Fibroblast of skin of left biceps (primary cell): ENCODE measurements around the gene APPL2.
"Not testable (repeated sequence)": the region's sequence is repeated elsewhere in the genome, so short reads cannot be mapped to it uniquely, and the experiment has no call there.

Source experiments
- DNase-seq, 2 experiments: peaks; one replicate each; pipeline ENCODE4 v3.0.0-alpha.2; 2013; ENCODE audit warnings: low read depth in 2 of 2

Gene APPL2

DNA sequence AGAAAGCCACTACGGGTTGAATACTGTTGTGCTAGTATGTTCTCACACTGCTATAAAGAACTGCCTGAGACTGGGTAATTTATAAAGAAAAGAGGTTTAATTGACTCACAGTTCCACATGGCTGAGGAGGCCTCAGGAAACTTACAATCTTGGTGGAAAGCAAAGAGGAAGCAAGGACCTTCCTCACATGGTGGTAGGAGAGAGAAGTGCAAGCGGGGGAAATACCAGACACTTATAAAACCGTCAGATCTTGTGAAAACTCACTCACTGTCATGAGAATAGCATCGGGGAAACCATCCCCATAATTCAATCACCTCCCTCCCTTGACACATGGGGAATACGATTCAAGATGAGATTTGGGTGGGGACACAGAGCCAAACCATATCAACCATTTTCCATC, 20.5 kb upstream of the APPL2 start:
- not testable (repeated sequence) for DNase-seq

DNA sequence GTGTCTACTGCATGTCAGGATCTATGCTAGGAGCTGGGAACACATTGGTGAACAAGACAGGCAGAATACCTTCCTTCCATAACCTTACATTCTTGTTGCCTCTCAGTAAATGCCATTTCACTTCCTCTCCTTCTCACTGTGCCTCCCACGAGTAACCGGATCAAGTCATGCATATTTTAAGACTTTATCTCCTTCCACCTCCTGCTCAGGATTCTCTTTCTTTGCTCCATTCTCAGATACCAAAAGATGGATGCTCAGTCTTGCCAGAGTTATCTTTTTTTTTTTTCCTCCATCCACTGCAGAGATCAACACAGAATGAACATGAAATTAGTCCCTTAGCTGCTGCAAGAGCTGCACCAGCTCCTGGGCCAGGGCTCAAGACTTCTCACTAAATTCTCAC, 20.0 kb upstream of the APPL2 start:
- DNase-seq, result no peak

DNA sequence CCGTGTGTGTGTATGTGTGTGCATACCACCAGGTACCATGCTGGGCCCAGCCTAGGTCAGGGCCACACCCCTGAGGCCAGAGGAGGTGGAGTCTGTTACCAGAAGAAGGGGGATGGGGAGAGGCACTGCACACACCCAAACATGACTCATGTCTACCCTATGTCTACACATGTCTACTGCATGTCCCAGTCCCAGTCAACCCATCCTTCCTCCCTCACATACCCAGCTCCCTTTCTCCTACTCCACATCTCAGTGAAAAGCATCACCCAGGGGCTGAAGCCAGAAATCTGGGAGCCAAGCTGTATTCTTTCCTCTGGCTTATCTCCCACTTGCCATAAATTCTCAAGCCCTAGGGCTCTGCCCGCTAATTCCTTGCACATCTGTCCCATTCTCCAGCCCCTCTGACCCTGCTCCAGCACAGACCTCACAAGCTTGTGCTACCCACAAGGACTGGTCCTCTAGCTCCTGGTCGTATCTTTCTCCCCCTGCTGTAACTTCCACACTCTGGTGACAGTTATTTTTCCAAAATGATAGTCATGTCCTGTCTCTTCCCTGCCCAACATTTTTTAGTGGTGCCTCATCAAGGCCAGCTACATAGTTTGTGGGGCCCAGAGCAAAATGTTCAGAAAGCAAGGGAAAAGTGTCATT, 18.0 kb upstream of the APPL2 start:
- DNase-seq, result peak; percentile 65 to 70

DNA sequence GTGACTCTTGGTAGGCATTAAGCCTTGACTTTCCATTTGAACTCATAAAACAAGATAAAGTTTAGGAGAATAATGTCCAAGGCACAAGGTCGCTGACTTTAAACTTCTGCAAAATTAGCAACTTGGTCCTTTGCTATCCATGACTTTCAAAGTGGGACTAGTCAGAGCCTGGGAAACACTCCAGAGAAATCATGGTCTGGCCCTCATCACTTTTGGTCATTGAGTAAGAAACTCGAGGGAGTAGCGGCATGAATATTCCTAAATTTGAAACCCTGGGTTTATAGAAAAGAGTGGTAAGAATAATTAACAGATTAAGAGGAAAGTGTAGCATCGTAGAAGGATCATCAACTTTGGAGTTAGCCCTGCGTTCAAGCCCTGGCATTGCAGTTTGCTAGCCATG, 16.9 kb upstream of the APPL2 start:
- no peak for DNase-seq

DNA sequence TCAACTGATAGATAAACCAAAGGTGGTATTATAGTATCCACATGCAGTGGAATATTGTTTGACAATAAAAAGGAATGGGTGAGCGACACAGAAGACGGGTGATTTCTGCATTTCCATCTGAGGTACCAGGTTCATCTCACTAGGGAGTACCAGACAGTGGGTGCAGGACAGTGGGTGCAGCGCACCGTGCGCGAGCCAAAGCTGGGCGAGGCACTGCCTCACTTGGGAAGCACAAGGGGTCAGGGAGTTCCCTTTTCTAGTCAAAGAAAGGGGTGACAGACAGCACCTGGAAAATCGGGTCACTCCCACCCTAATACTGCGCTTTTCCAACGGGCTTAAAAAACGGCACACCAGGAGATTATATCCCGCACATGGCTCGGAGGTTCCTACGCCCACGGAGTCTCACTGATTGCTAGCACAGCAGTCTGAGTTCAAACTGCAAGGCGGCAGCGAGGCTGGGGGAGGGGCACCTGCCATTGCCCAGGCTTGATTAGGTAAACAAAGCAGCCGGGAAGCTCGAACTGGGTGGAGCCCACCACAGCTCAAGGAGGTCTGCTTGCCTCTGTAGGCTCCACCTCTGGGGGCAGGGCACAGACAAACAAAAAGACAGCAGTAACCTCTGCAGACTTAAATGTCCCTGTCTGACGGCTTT, 9.9 kb upstream of the APPL2 start:
- DNase-seq, result not testable (repeated sequence)

DNA sequence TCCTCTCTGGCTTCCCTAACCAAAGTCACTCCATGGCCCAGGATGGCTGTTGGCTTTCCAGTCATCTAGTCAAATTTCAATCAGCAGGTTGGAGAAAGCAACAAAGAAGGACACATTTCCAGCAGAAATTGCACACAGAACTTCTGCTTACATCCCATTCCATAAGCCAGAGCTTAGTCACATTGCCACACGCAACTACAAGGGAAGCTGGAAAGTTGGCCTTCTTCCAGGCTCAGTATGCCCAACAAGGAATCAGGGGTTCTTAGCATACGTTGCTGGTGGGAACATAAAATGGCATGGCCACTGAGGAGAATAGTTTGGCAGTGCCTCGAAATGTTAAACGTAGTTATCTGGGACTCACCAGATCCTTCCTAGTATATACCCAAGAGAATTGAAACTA, 9.3 kb upstream of the APPL2 start:
- no peak for DNase-seq

DNA sequence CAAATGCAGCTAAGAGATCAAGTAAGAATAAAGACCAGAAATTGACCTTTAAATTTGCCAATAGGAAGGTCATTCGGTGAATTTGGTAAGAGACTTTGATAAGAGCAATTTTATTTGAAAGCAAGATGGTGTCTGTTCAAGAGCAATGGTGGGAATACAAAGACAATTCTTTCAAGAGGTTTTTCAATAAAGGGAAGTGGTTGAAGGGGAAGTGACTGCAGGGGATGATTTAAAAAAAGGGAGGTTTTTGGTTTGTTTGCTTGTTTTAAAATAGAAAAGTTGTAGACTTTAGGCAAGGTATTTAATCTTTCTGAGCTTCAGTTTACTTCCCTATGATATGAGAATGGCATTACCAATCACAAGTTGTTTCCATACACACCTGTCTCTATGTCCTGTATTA, 4.3 kb upstream of the APPL2 start:
- no peak for DNase-seq

DNA sequence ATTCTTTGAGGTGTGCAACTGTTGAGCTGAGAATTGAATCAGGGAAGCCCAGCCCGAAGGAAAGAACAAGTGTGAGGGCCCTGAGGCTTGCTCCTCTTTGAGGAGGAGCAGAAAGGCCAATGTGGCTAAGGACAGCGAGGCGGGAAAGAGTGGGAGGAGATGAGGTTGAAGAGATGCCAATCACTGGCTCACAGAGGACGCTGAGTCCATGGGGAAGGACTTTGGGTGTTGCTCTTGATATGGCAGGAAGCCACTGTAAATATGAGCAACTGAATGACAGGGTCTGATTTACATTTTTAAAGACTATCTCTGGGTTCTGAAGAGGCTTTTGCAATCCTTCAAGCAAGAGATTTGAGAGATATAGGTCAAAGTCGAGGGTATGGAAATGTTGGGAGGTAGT, 3.3 kb upstream of the APPL2 start:
- no peak for DNase-seq

DNA sequence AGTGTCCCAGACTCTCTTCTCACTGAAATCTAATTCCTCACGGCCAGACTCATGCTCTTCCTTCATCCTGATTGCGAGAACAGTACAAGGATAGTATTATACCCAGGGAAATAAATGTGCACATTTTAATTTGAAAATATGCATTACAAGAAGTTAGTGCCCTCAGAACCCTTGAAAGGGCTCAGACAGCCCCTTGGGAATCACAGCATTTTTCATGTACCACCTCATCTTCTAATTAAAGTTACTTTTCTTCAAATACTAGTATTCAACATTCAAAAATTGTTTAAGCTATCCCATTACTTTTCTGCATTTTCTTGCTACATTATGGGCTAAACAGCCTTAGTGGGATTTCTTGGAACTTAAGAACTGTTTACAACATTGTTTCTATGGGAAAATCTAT, 1.7 kb upstream of the APPL2 start:
- no peak for DNase-seq

DNA sequence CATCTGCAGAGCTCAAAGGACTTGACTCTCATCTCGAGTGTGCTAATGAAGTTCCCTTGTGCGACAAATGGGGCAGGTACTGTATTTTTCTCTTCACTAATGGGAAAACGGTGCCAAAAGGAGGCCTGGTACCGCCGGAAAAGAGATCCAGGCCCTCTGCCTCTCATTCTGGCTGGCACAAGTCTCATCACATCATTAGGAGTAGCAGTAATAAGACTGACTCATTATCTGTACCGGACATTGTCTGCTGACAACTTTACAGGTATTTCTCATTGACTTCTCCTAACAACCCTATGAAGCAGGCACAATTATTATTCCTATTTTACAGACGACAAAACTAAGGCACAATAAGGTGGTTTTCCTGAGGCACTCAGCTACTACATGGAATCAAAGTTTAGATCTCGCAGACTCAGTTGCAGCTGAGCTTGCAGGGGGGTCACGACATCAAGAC, 668 bp downstream of the APPL2 start:
- DNase-seq, result no peak

DNA sequence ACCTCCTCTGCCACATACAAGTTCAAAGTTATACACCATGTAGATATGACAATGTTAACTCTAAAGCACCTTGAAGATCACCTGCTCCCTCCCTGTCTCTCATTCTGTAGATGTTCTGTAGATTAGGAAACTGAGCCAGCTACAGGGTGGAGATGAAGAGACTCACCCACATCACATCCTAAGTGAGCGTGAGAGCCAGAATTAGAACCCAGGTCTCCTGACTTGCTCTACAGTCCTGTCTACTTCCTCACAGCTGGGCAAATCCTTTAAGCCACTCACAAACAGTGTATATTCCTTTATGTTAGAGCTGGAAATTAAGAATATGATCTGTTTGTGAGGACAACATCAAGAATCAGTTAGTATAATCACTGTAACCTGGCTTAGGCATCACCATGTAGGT, 1.8 kb downstream of the APPL2 start:
- DNase-seq, result no peak

DNA sequence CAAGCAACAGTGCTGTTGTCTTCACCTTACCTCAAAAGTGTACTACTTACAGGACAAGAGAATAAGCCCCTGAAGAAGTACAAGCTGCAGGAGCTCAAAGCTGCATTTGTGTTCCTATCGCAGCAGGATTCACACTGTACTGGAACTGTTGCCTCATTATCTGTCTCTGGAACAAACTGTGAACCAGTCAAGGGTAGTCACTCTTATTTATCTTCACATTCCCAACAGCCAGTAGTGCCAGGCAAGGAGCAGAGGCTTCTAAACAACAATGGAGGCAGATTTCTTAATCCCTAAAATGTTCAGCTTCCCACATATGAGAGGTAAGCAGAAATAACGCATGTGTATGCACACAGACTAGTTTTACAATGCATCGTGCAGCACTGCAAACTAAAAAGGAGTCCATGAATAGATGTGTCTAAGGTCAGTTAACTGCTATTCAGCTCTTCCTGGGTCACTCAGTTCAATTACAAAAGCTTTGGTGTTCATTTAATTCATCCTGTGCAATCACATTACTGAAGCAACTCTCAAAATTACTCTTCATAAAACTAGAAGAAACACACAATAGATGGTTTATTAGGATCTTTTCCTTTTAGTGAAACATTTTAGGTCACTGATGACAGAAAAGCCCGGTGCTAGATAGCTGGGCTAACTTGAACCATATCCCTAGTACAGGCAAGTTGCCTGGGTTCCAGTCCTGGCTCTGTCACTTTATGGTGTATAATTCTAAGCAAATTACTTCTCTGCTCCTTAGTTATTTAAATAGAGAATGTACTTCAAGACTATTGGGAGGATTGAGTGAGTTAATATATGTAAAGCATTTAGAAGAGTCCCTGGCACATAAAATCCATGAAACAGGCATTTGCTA, 2.7 kb downstream of the APPL2 start:
- DNase-seq, result no peak

DNA sequence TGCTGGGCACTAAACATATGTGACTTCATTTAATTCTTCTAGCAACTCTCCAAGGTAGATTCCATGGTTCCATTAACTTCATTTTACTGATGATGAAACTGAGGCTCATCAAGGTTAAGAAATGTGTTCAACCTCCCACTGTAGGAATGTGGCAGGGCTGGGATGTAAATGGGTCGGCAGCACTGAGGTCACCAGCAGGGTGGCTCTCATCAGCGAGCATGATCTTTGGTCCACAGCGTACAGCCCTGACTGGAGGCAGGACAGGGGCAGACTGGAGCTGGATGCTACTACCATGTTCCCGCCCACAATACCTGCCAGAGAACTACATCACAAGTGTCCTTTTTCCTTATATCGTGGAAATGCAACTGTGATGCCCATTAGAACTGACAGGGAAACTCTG, 4.6 kb downstream of the APPL2 start:
- DNase-seq, result no peak

DNA sequence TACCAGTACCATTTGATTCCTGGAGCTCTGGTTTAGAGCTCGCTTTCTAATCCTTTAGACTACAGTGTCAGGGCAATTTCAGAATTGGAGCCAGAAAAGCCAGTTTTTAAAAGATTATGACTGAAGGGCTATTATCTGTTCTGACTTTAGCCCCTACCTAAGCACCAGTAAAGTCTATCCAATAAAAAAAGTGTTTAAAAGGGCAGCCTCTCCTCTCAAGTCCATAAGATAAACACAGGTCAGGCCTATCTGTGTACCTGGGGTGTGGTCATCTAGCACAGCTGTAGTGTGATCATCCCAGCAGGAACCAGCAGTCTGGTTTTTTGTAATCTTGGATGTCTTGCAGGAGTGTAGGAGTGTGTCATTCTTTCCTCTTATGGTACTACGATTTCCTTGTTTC, 6.6 kb downstream of the APPL2 start:
- no peak for DNase-seq

DNA sequence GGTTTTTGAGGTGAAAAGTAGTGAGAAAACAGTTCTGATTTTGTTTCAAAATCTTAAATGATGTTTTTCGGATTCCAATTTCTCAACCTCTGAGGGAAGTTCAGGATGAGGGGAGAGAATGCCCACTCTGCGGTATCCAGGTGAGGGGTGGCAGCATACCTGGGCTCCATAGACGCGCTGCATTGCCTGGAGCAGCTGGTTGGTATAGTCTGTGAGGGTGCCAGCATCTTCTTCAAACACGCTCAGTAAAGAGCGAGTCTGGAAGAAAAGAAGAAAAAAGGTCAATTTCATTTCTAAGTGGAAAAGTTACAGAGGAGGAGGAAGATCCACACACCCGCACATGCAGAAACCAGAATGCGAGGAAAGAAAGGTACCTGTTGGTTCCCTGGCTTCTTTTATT, 7.0 kb downstream of the APPL2 start:
- DNase-seq, result no peak

DNA sequence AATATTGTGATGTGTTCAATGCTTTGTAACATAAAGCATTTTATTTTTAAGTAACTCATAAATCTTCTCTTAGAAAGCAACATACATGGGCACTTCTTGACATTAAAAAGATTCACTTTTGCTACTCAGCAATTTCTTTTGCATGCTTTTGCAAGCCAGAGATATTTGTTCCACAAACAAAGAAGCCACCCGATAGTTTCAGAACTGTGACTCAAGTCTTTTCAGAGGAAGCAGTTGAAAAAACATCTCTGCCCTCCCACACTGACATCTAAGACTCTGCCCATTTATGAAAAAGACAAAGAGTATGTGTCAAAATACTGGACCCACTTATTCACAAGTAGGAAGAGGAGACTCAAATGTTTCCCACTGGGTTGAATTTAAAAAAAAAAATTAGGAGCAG, 7.5 kb downstream of the APPL2 start:
- DNase-seq, result no peak

DNA sequence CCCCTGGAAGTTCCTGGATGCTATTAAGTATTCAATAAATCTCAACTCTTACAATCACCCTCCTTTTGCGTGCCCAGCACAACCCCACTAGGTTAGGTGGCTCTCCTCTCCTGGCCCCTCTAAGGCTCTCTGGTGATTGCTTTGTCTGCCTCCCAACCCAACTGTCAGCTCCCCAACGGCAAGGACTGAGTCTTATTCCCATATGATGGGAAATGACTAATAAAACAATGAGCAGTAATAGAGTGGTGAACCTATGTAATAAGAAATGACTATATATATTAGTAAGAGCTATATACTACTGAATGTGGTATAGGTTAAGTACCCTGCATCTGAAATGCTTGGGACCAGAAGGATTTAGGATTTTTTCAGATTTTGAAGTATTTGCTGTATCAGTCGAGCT, 8.1 kb downstream of the APPL2 start:
- no peak for DNase-seq

DNA sequence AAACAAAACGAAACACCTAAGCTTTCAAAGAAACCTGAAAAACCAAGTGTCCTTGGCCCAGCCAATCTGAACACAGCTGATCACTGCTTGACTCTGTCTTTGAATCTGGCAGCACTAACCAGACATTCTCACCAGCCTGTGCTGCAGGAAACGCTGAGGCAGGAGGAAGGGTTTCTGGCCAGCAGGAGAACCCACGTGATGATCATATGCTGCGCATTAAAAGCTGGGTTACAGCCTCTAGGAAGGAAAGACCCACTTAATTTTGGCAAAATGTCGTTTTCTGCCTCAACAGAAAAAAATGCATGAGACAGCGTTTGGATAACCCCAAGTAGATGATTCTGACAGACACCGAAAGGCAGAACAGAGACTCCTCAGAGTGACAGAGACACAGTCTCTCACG, 9.8 kb downstream of the APPL2 start:
- peak; percentile 89 to 91 for DNase-seq

DNA sequence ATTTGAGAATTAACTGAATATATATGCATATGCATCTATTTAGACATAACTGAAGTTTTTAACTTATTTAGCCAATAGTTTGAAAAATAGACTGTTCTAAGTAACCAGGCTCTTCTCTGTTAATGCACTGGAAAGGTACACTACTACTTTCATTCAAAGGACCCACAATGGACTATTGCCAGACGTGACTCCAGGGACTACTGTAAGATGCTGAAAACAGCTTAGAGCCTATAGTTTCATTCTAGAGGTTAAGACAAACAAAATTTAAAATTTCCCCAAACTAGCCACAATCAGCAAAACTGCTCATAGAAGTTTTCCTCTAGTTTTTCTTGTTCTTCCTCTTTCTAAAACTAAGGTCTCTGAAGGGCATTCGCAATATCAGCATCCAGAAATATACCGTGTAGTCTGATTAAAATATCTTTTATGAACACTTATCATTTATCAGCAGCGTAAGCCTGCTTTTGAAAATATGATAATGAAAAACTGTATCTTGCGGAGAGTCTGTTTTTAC, 10.4 kb downstream of the APPL2 start:
- no peak for DNase-seq

DNA sequence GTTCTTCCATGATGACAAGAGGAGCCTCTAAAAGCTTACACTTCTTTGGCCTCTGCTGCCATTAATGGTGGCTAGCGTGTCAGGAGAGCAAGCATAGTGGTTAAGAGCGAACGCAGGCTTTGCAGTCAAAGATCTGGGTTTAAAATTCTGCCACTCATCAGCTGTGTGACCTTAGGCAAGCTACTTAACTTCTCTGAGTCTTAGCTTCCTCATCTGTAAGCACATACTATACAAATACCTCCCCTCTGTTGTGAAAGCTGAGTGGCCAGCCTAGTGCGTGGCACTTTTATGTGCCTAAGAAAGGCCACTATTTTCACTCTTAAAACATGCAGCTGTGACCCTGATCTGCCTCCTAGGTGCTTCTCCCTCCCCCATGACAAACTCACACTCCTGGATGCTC, 11.6 kb downstream of the APPL2 start:
- DNase-seq, result no peak

DNA sequence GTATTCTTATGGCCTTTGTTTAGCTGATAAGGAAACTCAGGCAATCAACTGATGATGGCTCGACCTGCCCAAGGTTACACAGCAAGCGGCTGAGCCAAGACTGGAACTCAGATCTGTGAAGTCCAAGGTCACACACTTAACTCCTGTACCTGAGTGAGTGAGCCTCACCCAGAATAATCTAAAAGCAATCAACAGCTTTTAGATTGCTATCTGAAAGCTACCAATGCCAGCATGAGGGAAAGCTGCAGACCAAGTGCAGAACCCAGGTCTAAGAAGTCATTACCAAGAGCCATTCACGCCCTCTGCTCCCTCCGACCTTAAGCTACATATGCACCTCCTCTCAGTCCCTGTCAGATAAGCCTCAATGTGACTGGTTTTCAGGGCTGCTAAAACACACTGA, 12.1 kb downstream of the APPL2 start:
- no peak for DNase-seq

DNA sequence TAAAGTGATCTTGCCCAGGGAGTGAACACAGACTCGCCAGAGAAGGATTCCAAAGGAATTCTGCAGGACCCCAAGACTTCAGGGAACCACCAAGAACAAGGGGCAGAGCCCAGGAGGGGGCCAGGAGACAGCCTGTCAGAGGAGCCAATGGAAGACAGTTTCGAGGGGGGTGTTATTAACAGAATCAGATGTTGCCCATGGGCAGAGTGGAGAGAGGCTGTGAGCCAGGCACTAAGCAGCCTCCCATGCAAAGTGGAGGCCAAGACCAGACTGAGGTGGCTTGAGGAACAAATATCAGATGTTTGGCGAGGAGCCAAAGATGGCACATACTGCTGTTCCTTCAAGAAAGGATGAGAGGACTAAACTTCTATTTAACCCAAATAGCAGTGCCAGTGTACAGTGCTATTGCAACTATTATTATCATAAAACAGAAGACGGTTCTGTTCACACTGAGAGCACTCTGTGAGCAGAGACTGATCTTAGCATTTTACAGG, 12.6 kb downstream of the APPL2 start:
- DNase-seq, result no peak
